Smooth muscle cell (in vitro differentiated cells): ENCODE results near the gene CSN1S1. TPM values are rescaled to one million over a fixed set of nuclear protein-coding genes. Genes with fewer than 3 reads are reported as not detected.

Source experiments
- DNase-seq: peaks from one replicate; lab custom pipeline; 2025; ENCODE audit not compliant: unreplicated experiment; lab: John Stamatoyannopoulos, UW
- H2AFZ ChIP-seq: fragments of 200-600 bp; sonication (generic); 2 replicates; pipeline ENCODE4 v1.6.0; 2016; ENCODE audit warnings: antibody characterized with exemption, low read depth, mild to moderate bottlenecking
- H3F3A ChIP-seq: fragments of 200-600 bp; sonication (generic); 2 replicates; pipeline ENCODE4 v1.6.0; 2017; ENCODE audit warnings: antibody characterized with exemption, low read depth
- H3K27ac ChIP-seq: fragments of 200-600 bp; sonication (generic); 2 replicates; pipeline ENCODE4 v1.5.1; 2016; ENCODE audit warnings: low read depth, mild to moderate bottlenecking
- H3K27me3 ChIP-seq: fragments of 200-600 bp; sonication (generic); 2 replicates; pipeline ENCODE4 v1.6.1; 2016; ENCODE audit warnings: low read depth, mild to moderate bottlenecking
- H3K36me3 ChIP-seq: fragments of 200-600 bp; sonication (generic); 2 replicates; pipeline ENCODE4 v1.5.1; 2016; ENCODE audit warnings: low read depth
- H3K4me1 ChIP-seq: fragments of 200-600 bp; sonication (generic); 2 replicates; pipeline ENCODE4 v1.5.1; 2016; ENCODE audit warnings: low read depth
- H3K4me2 ChIP-seq: fragments of 200-600 bp; sonication (generic); 2 replicates; pipeline ENCODE4 v1.6.0; 2016; ENCODE audit warnings: mild to moderate bottlenecking
- H3K4me3 ChIP-seq: fragments of 200-600 bp; sonication (generic); 2 replicates; pipeline ENCODE4 v1.5.1; 2016; ENCODE audit warnings: mild to moderate bottlenecking
- H3K79me2 ChIP-seq: fragments of 200-600 bp; sonication (generic); 2 replicates; pipeline ENCODE4 v1.6.0; 2016; ENCODE audit warnings: low read depth, mild to moderate bottlenecking
- H3K9ac ChIP-seq: fragments of 200-600 bp; sonication (generic); 2 replicates; pipeline ENCODE4 v1.6.0; 2016; ENCODE audit warnings: low read depth
- H3K9me3 ChIP-seq: fragments of 200-600 bp; sonication (generic); replicated peaks from 2 replicates; pipeline ENCODE4 v1.5.1; 2016; ENCODE audit warnings: low read depth
- H4K20me1 ChIP-seq: fragments of 200-600 bp; sonication (generic); 2 replicates; pipeline ENCODE4 v1.6.0; 2016; ENCODE audit warnings: low read depth
- CTCF ChIP-seq: fragments of 200-600 bp; sonication (generic); IDR thresholded peaks from 2 replicates; pipeline ENCODE4 v1.5.1; 2017; ENCODE audit warnings: borderline replicate concordance, mild to moderate bottlenecking, antibody characterized with exemption; ENCODE audit not compliant: insufficient read depth, poor library complexity, severe bottlenecking
- WGBS: methylation state at CpG from one replicate; pipeline ENCODE4 v1.1.7; 2016; ENCODE audit warnings: low lambda C conversion rate; 5-methylcytosine and 5-hydroxymethylcytosine counted together
- polyA plus RNA-seq: library from polyadenylated mRNA; unstranded; fragments of >200 nt; fragmentation: Nextera tagmentation; extraction: Ambion mirVana; gene quantifications from 2 replicates; pipeline ENCODE4 v1.2.1, GENCODE V29; 2016
- total RNA-seq: library from RNA; depleted of rRNA; stranded (reverse); fragments of >200 nt; gene quantifications from 2 replicates; pipeline ENCODE4 v1.2.3, GENCODE V29; 2014

Gene CSN1S1
- total and polyA plus RNA-seq, 2 experiments from 2014 or later, result not detected

- Histone ChIP-seq H3F3A (no peaks in the 10 kb centered on the region), H3K4me1 (no peaks in the 10 kb centered on the region), H3K27me3 (peaks cover 12% of the 10 kb centered on the region), H3K4me3 (no peak overlapping the region), H2AFZ (no peak overlapping the region), H3K4me2 (no peak overlapping the region), H3K36me3 (no peaks in the 10 kb centered on the region), H3K9ac (no peak overlapping the region), H3K79me2 (no peaks in the 10 kb centered on the region), H4K20me1 (no peaks in the 10 kb centered on the region), H3K27ac (no peak overlapping the region), H3K9me3 (no peaks in the 10 kb centered on the region)
- 63% methylated on average over 5 of the region's 5 CpGs for WGBS
- TF ChIP-seq CTCF, result no peak
- DNase-seq, result no peak
These were observed 36.7 kb upstream of the CSN1S1 start for GRCh38 chr4:69894186-69894585.

GRCh38 chr4:69894721-69895120 is 36.1 kb upstream of the CSN1S1 start:
- WGBS, result 90% methylated on average over 3 of the region's 3 CpGs
- H3K9ac ChIP-seq, result no peak overlapping the region
- DNase-seq, result no peak
- H3K27ac ChIP-seq, result no peak overlapping the region
- no peaks in the 10 kb centered on the region for H3K4me1 ChIP-seq
- H3F3A ChIP-seq, result no peaks in the 10 kb centered on the region
- no peak overlapping the region for H3K4me2 ChIP-seq
- no peaks in the 10 kb centered on the region for H3K79me2 ChIP-seq
- no peak for TF ChIP-seq CTCF
- no peak overlapping the region for H2AFZ ChIP-seq
- H3K4me3 ChIP-seq, result no peak overlapping the region
- H3K36me3 ChIP-seq, result no peaks in the 10 kb centered on the region
- no peaks in the 10 kb centered on the region for H4K20me1 ChIP-seq
- no peaks in the 10 kb centered on the region for H3K9me3 ChIP-seq
- peaks cover 15% of the 10 kb centered on the region for H3K27me3 ChIP-seq

GRCh38 chr4:69896530-69897116 is 34.2 kb upstream of the CSN1S1 start:
- H3K27ac ChIP-seq, result no peak overlapping the region
- H3K9me3 ChIP-seq, result no peaks in the 10 kb centered on the region
- DNase-seq, result no peak
- TF ChIP-seq CTCF, result peak; percentile 62
- H3K79me2 ChIP-seq, result no peaks in the 10 kb centered on the region
- H4K20me1 ChIP-seq, result no peaks in the 10 kb centered on the region
- H3F3A ChIP-seq, result no peaks in the 10 kb centered on the region
- no peaks in the 10 kb centered on the region for H3K4me1 ChIP-seq
- H3K4me3 ChIP-seq, result no peak overlapping the region
- no peak overlapping the region for H2AFZ ChIP-seq
- no peak overlapping the region for H3K9ac ChIP-seq
- H3K27me3 ChIP-seq, result peaks cover 15% of the 10 kb centered on the region
- H3K4me2 ChIP-seq, result no peak overlapping the region
- no peaks in the 10 kb centered on the region for H3K36me3 ChIP-seq

- H2AFZ ChIP-seq, result peak overlapping the region; percentile 25
- TF ChIP-seq CTCF, result no peak
- H3K27ac ChIP-seq, result peak overlapping the region; percentile 75
- no peaks in the 10 kb centered on the region for H4K20me1 ChIP-seq
- H3K4me3 ChIP-seq, result no peak overlapping the region
- no peak for DNase-seq
- no peak overlapping the region for H3K9ac ChIP-seq
- H3K36me3 ChIP-seq, result no peaks in the 10 kb centered on the region
- H3K79me2 ChIP-seq, result no peaks in the 10 kb centered on the region
- no peaks in the 10 kb centered on the region for H3K9me3 ChIP-seq
- no peaks in the 10 kb centered on the region for H3F3A ChIP-seq
- 10% methylated on average over 1 of the region's 1 CpG for WGBS
- H3K4me2 ChIP-seq, result peak overlapping the region; percentile 52
- H3K27me3 ChIP-seq, result no peaks in the 10 kb centered on the region
- H3K4me1 ChIP-seq, result peaks cover 5% of the 10 kb centered on the region
These were observed 23.7 kb upstream of the CSN1S1 start for GRCh38 chr4:69907151-69907550.
